Measurements from ENCODE around the gene LTBP1.

GRCh38 chr2:33115728-33116127, 169.0 kb downstream of the LTBP1 start:
- TF ChIP-seq TCF12 (IDR thresholded peaks at IDR 0.05; ENCODE audit: low read depth), result no peak
- no peak for TF ChIP-seq EGR1 (IDR thresholded peaks at IDR 0.05)
- TF ChIP-seq, protein P1, sequence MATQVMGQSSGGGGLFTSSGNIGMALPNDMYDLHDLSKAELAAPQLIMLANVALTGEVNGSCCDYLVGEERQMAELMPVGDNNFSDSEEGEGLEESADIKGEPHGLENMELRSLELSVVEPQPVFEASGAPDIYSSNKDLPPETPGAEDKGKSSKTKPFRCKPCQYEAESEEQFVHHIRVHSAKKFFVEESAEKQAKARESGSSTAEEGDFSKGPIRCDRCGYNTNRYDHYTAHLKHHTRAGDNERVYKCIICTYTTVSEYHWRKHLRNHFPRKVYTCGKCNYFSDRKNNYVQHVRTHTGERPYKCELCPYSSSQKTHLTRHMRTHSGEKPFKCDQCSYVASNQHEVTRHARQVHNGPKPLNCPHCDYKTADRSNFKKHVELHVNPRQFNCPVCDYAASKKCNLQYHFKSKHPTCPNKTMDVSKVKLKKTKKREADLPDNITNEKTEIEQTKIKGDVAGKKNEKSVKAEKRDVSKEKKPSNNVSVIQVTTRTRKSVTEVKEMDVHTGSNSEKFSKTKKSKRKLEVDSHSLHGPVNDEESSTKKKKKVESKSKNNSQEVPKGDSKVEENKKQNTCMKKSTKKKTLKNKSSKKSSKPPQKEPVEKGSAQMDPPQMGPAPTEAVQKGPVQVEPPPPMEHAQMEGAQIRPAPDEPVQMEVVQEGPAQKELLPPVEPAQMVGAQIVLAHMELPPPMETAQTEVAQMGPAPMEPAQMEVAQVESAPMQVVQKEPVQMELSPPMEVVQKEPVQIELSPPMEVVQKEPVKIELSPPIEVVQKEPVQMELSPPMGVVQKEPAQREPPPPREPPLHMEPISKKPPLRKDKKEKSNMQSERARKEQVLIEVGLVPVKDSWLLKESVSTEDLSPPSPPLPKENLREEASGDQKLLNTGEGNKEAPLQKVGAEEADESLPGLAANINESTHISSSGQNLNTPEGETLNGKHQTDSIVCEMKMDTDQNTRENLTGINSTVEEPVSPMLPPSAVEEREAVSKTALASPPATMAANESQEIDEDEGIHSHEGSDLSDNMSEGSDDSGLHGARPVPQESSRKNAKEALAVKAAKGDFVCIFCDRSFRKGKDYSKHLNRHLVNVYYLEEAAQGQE (IDR thresholded peaks at IDR 0.05; ENCODE audit: low read depth), result no peak
- TF ChIP-seq MAX (IDR thresholded peaks at IDR 0.05), result no peak

Measured in Ishikawa (cell line).